ENCODE data around the gene MRPL21. TPM values are rescaled to one million over a fixed set of nuclear protein-coding genes. Genes with fewer than 3 reads are reported as not detected.

MRPL21 gene
- 71.8 TPM for polyA plus RNA-seq
- long read RNA-seq, donor 1, transcript MRPL21-201 (7 exons, 683 nt), result major isoform, 17 of 21 reads
- long read RNA-seq, donor 1, partial matches to known transcripts, result 0 of 21 reads
- long read RNA-seq, donor 1, other reads (novel, unspliced or antisense), result 0 of 21 reads
- long read RNA-seq, donor 2, transcript MRPL21-201 (7 exons, 683 nt), result major isoform, 29 of 32 reads
- long read RNA-seq, donor 2, partial matches to known transcripts, result 0 of 32 reads
- long read RNA-seq, donor 2, other reads (novel, unspliced or antisense), result 0 of 32 reads
- long read RNA-seq, donor 3, result 0 reads
- long read RNA-seq, donor 4, partial matches to known transcripts, result 0 of 3 reads
- long read RNA-seq, donor 4, other reads (novel, unspliced or antisense), result 0 of 3 reads
- long read RNA-seq, donor 5, transcript MRPL21-201 (7 exons, 683 nt), result major isoform, 28 of 32 reads
- long read RNA-seq, donor 5, partial matches to known transcripts, result 0 of 32 reads
- long read RNA-seq, donor 5, other reads (novel, unspliced or antisense), result 0 of 32 reads
- long read RNA-seq, donor 6, transcript MRPL21-201 (7 exons, 683 nt), result major isoform, 39 of 47 reads
- long read RNA-seq, donor 6, transcript MRPL21-202 (7 exons, 662 nt), result minor isoform, 6 of 47 reads
- long read RNA-seq, donor 6, partial matches to known transcripts, result 0 of 47 reads
- long read RNA-seq, donor 6, other reads (novel, unspliced or antisense), result 0 of 47 reads
- long read RNA-seq, donor 7, transcript MRPL21-201 (7 exons, 683 nt), result major isoform, 26 of 29 reads
- long read RNA-seq, donor 7, partial matches to known transcripts, result 0 of 29 reads
- long read RNA-seq, donor 7, other reads (novel, unspliced or antisense), result 0 of 29 reads
- long read RNA-seq, donor 8, transcript MRPL21-201 (7 exons, 683 nt), result major isoform, 60 of 74 reads
- long read RNA-seq, donor 8, transcript MRPL21-202 (7 exons, 662 nt), result minor isoform, 11 of 74 reads
- long read RNA-seq, donor 8, partial matches to known transcripts, result 0 of 74 reads
- long read RNA-seq, donor 8, other reads (novel, unspliced or antisense), result 0 of 74 reads
- long read RNA-seq, donor 9, transcript MRPL21-201 (7 exons, 683 nt), result major isoform, 54 of 59 reads
- long read RNA-seq, donor 9, partial matches to known transcripts, result 0 of 59 reads
- long read RNA-seq, donor 9, other reads (novel, unspliced or antisense), result 0 of 59 reads
- long read RNA-seq, donor 10, transcript MRPL21-201 (7 exons, 683 nt), result major isoform, 42 of 46 reads
- long read RNA-seq, donor 10, partial matches to known transcripts, result 0 of 46 reads
- long read RNA-seq, donor 10, other reads (novel, unspliced or antisense), result 0 of 46 reads
- long read RNA-seq, donor 11, transcript MRPL21-201 (7 exons, 683 nt), result major isoform, 34 of 42 reads
- long read RNA-seq, donor 11, transcript MRPL21-202 (7 exons, 662 nt), result minor isoform, 5 of 42 reads
- long read RNA-seq, donor 11, partial matches to known transcripts, result 0 of 42 reads
- long read RNA-seq, donor 11, other reads (novel, unspliced or antisense), result 0 of 42 reads

DNA sequence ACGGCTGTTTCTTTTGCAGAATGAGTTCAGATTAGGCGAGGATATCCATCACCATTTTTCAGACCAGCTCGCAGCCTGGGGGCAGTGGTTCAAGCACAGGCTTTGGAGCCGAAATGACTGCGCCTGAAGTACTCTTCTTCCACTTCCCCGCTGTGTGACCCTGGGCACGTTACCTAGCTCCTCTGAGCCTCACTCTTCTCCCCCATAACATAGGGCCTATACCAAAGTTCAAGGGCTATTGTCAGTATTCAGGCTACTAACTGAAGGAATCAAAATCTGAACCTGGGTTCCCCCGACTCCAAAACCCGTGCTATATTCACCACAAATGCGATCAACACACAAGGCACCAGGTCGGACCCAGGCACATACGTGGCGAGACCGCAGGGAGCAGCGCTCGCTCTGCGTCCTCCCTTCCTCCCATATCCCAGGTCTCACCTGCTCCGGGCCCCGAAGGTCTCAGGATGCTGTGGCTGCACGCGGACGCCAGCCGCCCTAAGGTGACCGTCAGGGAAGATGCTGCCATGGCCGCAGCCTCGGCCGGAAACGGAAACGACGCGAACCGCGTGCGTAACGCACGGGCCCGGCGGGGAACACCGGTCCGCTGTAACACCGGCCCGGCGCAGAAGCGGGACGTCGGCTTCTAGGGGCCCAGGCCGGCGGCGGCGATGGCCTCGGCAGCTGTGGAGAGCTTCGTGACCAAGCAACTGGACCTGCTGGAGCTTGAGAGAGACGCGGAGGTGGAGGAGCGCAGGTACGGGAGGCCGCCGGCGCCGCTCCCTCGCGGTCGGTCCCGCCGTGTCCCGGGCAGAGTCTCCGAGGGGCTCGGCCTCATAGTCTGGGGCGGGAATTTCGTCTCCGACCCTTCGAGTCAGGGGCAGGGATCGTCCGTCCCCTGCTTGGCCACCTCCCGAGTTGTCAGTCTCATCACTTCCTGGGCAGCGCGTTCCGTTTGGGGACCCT, at the start of gene MRPL21, which contains the start of gene IGHMBP2:
TSS of gene MRPL21 (minus strand) at position 545 of the 960 bp plus-strand sequence. CDS start at position 523, 22 bp downstream.
TSS of gene IGHMBP2 (plus strand) at position 604 of the 960 bp plus-strand sequence. CDS start at position 666, 62 bp downstream.
- H3K27ac ChIP-seq (ENCODE audit: low read length), result peak within 1 kb of the TSS; percentile 70
- DNase-seq, result peak; percentile 83 to 88
- peaks cover 26% of the 10 kb centered on the region for H3K36me3 ChIP-seq (ENCODE audit: control insufficient read depth, insufficient read depth, low read length)
- no peaks in the 10 kb centered on the region for H3K9me3 ChIP-seq (ENCODE audit: control insufficient read depth, low read depth, low read length)
- no peaks in the 10 kb centered on the region for H3K27me3 ChIP-seq (ENCODE audit: control insufficient read depth, insufficient read depth, low read length)
- peaks cover 9% of the 10 kb centered on the region for H3K4me1 ChIP-seq (ENCODE audit: control insufficient read depth, insufficient read depth, low read length)
- WGBS (ENCODE audit: insufficient coverage, low lambda C conversion rate), result no CpG with 5 or more reads among the region's 78 CpGs
- H3K4me3 ChIP-seq (ENCODE audit: low read length), result peak within 1 kb of the TSS; percentile 82

DNA sequence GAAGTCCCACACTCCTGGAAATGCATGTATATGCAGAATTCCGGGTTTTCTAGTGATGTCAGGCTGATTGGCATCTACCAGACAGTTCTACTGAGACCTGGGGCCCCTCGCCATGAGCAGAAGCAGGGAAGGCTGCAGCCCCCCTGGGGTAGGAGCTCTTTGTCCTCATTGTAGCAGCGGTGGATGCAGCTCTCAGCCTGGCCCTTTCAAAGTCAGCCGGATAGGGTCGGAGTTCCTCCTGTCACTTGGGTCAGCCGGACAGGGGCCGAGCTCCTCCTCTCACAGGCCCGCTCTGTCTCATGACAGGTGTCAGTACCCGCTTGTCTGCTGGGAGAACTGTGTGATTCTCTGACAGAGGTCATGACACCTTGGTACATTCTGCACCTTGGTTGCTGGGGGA, 47.1 kb upstream of the MRPL21 start:
- Histone ChIP-seq H3K9me3 (ENCODE audit: control insufficient read depth, low read depth, low read length) (no peaks in the 10 kb centered on the region), H3K36me3 (ENCODE audit: control insufficient read depth, insufficient read depth, low read length) (no peaks in the 10 kb centered on the region), H3K27ac (ENCODE audit: low read length) (no peak overlapping the region), H3K4me1 (ENCODE audit: control insufficient read depth, insufficient read depth, low read length) (peaks cover 9% of the 10 kb centered on the region), H3K27me3 (ENCODE audit: control insufficient read depth, insufficient read depth, low read length) (no peaks in the 10 kb centered on the region), H3K4me3 (ENCODE audit: low read length) (no peak overlapping the region)
- no peak for DNase-seq
- no CpG with 5 or more reads among the region's 9 CpGs for WGBS (ENCODE audit: insufficient coverage, low lambda C conversion rate)

GRCh38 chr11:68950270-68950669, 46.6 kb upstream of the MRPL21 start:
- no CpG with 5 or more reads among the region's 5 CpGs for WGBS (ENCODE audit: insufficient coverage, low lambda C conversion rate)
- DNase-seq, result no peak
- Histone ChIP-seq H3K4me1 (ENCODE audit: control insufficient read depth, insufficient read depth, low read length) (peaks cover 5% of the 10 kb centered on the region), H3K9me3 (ENCODE audit: control insufficient read depth, low read depth, low read length) (no peaks in the 10 kb centered on the region), H3K27ac (ENCODE audit: low read length) (no peak overlapping the region), H3K27me3 (ENCODE audit: control insufficient read depth, insufficient read depth, low read length) (no peaks in the 10 kb centered on the region), H3K36me3 (ENCODE audit: control insufficient read depth, insufficient read depth, low read length) (no peaks in the 10 kb centered on the region), H3K4me3 (ENCODE audit: low read length) (no peak overlapping the region)

- no peak for DNase-seq
- H3K27me3 ChIP-seq (ENCODE audit: control insufficient read depth, insufficient read depth, low read length), result no peaks in the 10 kb centered on the region
- no CpG with 5 or more reads among the region's 17 CpGs for WGBS (ENCODE audit: insufficient coverage, low lambda C conversion rate)
- H3K4me1 ChIP-seq (ENCODE audit: control insufficient read depth, insufficient read depth, low read length), result no peaks in the 10 kb centered on the region
- H3K36me3 ChIP-seq (ENCODE audit: control insufficient read depth, insufficient read depth, low read length), result no peaks in the 10 kb centered on the region
- no peak overlapping the region for H3K27ac ChIP-seq (ENCODE audit: low read length)
- no peaks in the 10 kb centered on the region for H3K9me3 ChIP-seq (ENCODE audit: control insufficient read depth, low read depth, low read length)
- no peak overlapping the region for H3K4me3 ChIP-seq (ENCODE audit: low read length)
Observed at GRCh38 chr11:68948935-68949334, 45.3 kb upstream of the MRPL21 start.

- Histone ChIP-seq H3K27me3 (ENCODE audit: control insufficient read depth, insufficient read depth, low read length) (no peaks in the 10 kb centered on the region), H3K27ac (ENCODE audit: low read length) (no peak overlapping the region)
Observed at GRCh38 chr11:68948496-68948895, 44.9 kb upstream of the MRPL21 start.

GRCh38 chr11:68947151-68947550, 43.5 kb upstream of the MRPL21 start:
- no peaks in the 10 kb centered on the region for H3K4me1 ChIP-seq (ENCODE audit: control insufficient read depth, insufficient read depth, low read length)
- no peak overlapping the region for H3K4me3 ChIP-seq (ENCODE audit: low read length)
- no peaks in the 10 kb centered on the region for H3K9me3 ChIP-seq (ENCODE audit: control insufficient read depth, low read depth, low read length)
- H3K27ac ChIP-seq (ENCODE audit: low read length), result no peak overlapping the region
- WGBS (ENCODE audit: insufficient coverage, low lambda C conversion rate), result no CpG with 5 or more reads among the region's 11 CpGs
- no peaks in the 10 kb centered on the region for H3K27me3 ChIP-seq (ENCODE audit: control insufficient read depth, insufficient read depth, low read length)
- no peak for DNase-seq
- peaks cover 2% of the 10 kb centered on the region for H3K36me3 ChIP-seq (ENCODE audit: control insufficient read depth, insufficient read depth, low read length)

More at GRCh38 chr11:68948496-68948895, 44.9 kb upstream of the MRPL21 start:
- Histone ChIP-seq H3K36me3 (ENCODE audit: control insufficient read depth, insufficient read depth, low read length) (no peaks in the 10 kb centered on the region), H3K9me3 (ENCODE audit: control insufficient read depth, low read depth, low read length) (no peaks in the 10 kb centered on the region), H3K4me1 (ENCODE audit: control insufficient read depth, insufficient read depth, low read length) (no peaks in the 10 kb centered on the region), H3K4me3 (ENCODE audit: low read length) (no peak overlapping the region)
- WGBS (ENCODE audit: insufficient coverage, low lambda C conversion rate), result no CpG with 5 or more reads among the region's 2 CpGs
- DNase-seq, result no peak

- H3K27ac ChIP-seq (ENCODE audit: low read length), result peak overlapping the region; percentile 34
- no peaks in the 10 kb centered on the region for H3K27me3 ChIP-seq (ENCODE audit: control insufficient read depth, insufficient read depth, low read length)
- peaks cover 3% of the 10 kb centered on the region for H3K36me3 ChIP-seq (ENCODE audit: control insufficient read depth, insufficient read depth, low read length)
- no peak overlapping the region for H3K4me3 ChIP-seq (ENCODE audit: low read length)
- no peaks in the 10 kb centered on the region for H3K4me1 ChIP-seq (ENCODE audit: control insufficient read depth, insufficient read depth, low read length)
- no peaks in the 10 kb centered on the region for H3K9me3 ChIP-seq (ENCODE audit: control insufficient read depth, low read depth, low read length)
- DNase-seq, result peak; percentile 31 to 41
- WGBS (ENCODE audit: insufficient coverage, low lambda C conversion rate), result no CpG with 5 or more reads among the region's 18 CpGs
Observed at GRCh38 chr11:68946416-68947090, 42.9 kb upstream of the MRPL21 start.

- no CpG with 5 or more reads among the region's 9 CpGs for WGBS (ENCODE audit: insufficient coverage, low lambda C conversion rate)
- Histone ChIP-seq H3K9me3 (ENCODE audit: control insufficient read depth, low read depth, low read length) (peaks cover 3% of the 10 kb centered on the region), H3K36me3 (ENCODE audit: control insufficient read depth, insufficient read depth, low read length) (peaks cover 33% of the 10 kb centered on the region), H3K4me1 (ENCODE audit: control insufficient read depth, insufficient read depth, low read length) (no peaks in the 10 kb centered on the region), H3K4me3 (ENCODE audit: low read length) (no peak overlapping the region), H3K27me3 (ENCODE audit: control insufficient read depth, insufficient read depth, low read length) (no peaks in the 10 kb centered on the region), H3K27ac (ENCODE audit: low read length) (peak overlapping the region; percentile 40)
- DNase-seq, result peak in 1 of 2 donors; percentile 41
Observed at GRCh38 chr11:68942751-68943271, 39.2 kb upstream of the MRPL21 start.

Measured in large intestine (tissue), 12 donors.